ENCODE results near the gene RBL1.
A peak's percentile ranks its signal among the peaks of the same experiment; 100 is the strongest.

GRCh38 chr20:37095599-37096414 is at the start of gene RBL1:
- peak; percentile 91 for TF ChIP-seq POLR2A (IDR thresholded peaks at IDR 0.05; ENCODE audit: low read depth, low read length)
- TF ChIP-seq TAF1 (IDR thresholded peaks at IDR 0.05; ENCODE audit: low read depth, low read length) = peak; percentile 75
- TF ChIP-seq SPI1 (IDR thresholded peaks at IDR 0.05; ENCODE audit: low read depth, low read length) = no peak
- peak; percentile 89 for TF ChIP-seq POLR2AphosphoS5 (IDR thresholded peaks at IDR 0.05; ENCODE audit: low read depth, low read length)
- no peak for TF ChIP-seq PAX5 (IDR thresholded peaks at IDR 0.05; ENCODE audit: insufficient read depth, low read length, severe bottlenecking)
- peak; percentile 70; the same call in 1 of the 2 replicates for TF ChIP-seq POU2F2 (IDR thresholded peaks at IDR 0.05; ENCODE audit: low read depth, low read length)

Measured in GM12891 (cell line).